ENCODE measurements around the gene CCT5. TPM values are rescaled to one million over a fixed set of nuclear protein-coding genes. Genes with fewer than 3 reads are reported as not detected.
"Not testable (repeated sequence)": the region's sequence is repeated elsewhere in the genome, so short reads cannot be mapped to it uniquely, and the experiment has no call there.

The CCT5 gene
- total RNA-seq, 1 donor from 2014 or later, result 270 TPM

DNA sequence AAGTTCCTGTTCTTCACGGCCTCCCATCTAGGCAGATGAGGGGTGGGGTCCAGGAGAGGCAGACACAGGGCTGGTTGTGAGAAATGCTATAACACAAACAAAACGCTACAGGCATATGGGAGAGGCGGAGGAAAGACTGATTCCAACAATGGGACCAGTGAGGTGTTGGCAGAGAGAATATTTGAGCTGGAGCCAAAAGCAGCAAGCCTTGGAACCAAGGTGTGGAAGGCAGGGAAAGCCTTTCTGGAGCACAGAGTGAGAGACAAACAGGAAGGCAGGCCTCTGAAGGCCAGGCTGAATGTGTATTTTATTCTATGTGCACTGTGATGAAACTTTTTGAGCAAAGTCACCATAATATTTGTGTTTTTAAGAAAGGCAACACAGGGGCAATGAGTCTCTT lies 3.3 kb upstream of the CCT5 start:
- intact Hi-C loops (cut with micrococcal nuclease), result no loop called here

DNA sequence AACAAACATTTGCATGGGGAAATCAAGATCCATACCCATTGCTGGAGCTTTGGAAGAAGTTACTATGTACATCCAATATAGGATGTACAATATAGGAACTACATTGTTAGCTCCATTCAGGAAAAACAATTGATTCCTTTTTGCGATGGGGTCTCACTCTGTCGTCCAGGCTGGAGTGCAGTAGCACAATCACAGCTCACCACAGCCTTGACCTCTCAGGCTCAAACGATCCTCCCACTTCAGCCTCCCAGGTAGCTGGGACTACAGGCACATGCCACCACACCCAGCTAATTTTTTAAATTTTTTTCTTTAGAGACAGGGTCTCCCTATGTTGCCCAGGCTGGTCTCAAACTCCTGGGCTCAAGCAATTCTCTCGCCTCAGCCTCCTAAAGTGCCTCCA lies 2.9 kb upstream of the CCT5 start:
- intact Hi-C loops (cut with micrococcal nuclease), result not testable (repeated sequence)

- intact Hi-C loops (cut with micrococcal nuclease), result loop anchor here (1.0 kb wide), 2 partner anchors 105 to 317 kb away; partner anchors contain the start of gene MARCHF6
These were observed 1.5 kb upstream of the CCT5 start for GRCh38 chr5:10248378-10249260.

- intact Hi-C loops (cut with micrococcal nuclease), result loop anchor here (1.0 to 2.0 kb wide), 3 partner anchors 34 to 384 kb away; partner anchors contain the start of gene ROPN1L
These were observed 761 bp downstream of the CCT5 start for GRCh38 chr5:10250806-10251276.

GRCh38 chr5:10251405-10251804 lies 1.3 kb downstream of the CCT5 start:
- intact Hi-C loops (cut with micrococcal nuclease), result loop anchor here (1.0 to 2.0 kb wide), 3 partner anchors 33 to 383 kb away; partner anchors contain the start of gene ROPN1L

GRCh38 chr5:10253390-10253789 lies 3.3 kb downstream of the CCT5 start:
- intact Hi-C loops (cut with micrococcal nuclease), result no loop called here

DNA sequence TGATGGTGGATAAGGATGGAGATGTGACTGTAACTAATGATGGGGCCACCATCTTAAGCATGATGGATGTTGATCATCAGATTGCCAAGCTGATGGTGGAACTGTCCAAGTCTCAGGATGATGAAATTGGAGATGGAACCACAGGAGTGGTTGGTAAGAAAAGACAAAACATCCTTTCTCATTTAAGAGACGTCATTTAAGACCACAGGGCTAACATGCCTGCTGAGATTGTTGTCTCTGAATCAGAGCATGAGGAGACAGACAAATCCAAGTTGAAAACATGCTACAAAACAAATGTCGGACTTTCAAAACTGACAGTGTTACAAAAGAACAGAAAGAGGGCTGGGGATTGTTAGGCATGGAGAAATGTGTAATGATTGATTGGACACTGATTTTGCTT lies 4.6 kb downstream of the CCT5 start:
- intact Hi-C loops (cut with micrococcal nuclease), result no loop called here

DNA sequence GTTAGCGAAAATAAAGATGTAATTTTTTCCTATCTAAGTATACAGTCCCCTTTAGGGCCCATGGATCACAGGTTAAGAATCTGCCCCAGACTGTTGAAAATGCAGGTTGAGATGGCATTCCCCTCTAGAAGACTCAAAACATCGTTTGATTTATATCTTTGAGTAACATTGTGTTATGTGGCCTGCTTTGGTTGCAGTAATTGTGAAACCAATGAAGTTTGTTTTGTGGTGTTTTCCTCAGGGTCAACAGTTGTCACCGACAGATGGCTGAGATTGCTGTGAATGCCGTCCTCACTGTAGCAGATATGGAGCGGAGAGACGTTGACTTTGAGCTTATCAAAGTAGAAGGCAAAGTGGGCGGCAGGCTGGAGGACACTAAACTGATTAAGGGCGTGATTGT lies 7.8 kb downstream of the CCT5 start:
- intact Hi-C loops (cut with micrococcal nuclease), result no loop called here

- intact Hi-C loops (cut with micrococcal nuclease), result no loop called here
These were observed 9.8 kb downstream of the CCT5 start for GRCh38 chr5:10259899-10260298.

DNA sequence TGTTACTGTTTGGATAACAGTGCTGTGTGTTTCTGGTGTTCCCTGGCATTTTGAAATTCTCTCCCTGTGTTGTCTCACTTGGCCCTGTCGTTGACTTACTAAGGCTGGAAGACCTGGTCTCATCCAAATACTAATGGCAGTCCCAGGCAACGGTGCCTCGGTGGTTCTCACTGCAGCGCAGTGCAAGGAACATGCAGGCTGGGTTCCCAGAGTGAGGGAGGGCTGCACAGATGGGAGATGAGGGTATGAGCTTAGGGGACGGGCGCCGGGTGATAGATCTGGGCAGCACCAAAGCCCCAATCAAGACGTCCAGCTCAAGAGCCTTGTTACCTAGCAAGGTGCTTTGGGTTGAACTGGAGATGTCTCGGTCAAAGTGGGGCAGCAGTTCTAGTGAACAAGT lies 11.0 kb downstream of the CCT5 start:
- intact Hi-C loops (cut with micrococcal nuclease), result no loop called here

DNA sequence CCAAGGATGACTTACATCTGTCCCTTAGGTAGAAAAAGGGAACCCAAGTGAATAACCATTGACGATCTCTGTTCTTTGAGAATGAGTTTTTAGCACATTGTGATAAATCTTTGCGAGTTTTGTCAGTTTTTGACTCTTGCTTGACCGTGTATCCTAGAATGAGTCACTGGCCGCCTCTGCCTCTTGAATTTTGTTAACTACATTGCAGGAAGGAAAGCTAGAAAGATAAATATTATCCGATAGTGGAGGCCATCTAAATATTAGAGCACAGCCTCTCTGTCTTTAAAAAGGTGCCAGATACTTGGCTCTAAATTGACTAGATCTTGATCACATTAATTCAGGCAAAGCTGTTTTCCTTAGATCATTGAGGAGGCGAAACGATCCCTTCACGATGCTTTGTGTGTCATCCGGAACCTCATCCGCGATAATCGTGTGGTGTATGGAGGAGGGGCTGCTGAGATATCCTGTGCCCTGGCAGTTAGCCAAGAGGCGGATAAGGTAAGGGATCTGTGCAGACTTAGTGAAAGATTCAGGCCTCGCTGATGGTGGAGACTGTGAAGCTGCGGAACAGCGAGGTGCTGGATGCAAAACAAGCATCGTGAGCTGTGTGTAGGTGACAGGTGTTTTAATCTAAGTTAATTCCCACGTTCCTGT lies 12.2 kb downstream of the CCT5 start:
- intact Hi-C loops (cut with micrococcal nuclease), result no loop called here

GRCh38 chr5:10262995-10263394 lies 12.9 kb downstream of the CCT5 start:
- intact Hi-C loops (cut with micrococcal nuclease), result no loop called here

DNA sequence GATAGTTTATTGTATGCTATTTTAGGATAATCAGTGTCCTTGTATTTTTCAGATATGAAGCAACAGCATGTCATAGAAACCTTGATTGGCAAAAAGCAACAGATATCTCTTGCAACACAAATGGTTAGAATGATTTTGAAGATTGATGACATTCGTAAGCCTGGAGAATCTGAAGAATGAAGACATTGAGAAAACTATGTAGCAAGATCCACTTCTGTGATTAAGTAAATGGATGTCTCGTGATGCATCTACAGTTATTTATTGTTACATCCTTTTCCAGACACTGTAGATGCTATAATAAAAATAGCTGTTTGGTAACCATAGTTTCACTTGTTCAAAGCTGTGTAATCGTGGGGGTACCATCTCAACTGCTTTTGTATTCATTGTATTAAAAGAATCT lies 14.5 kb downstream of the CCT5 start:
- intact Hi-C loops (cut with micrococcal nuclease), result no loop called here

GRCh38 chr5:10265245-10266109 lies 15.4 kb downstream of the CCT5 start:
- intact Hi-C loops (cut with micrococcal nuclease), result no loop called here

GRCh38 chr5:10266137-10266536 lies 16.1 kb downstream of the CCT5 start:
- intact Hi-C loops (cut with micrococcal nuclease), result no loop called here

GRCh38 chr5:10266839-10267238 lies 16.8 kb downstream of the CCT5 start:
- intact Hi-C loops (cut with micrococcal nuclease), result no loop called here

- intact Hi-C loops (cut with micrococcal nuclease), result no loop called here
These were observed 18.0 kb downstream of the CCT5 start for GRCh38 chr5:10268100-10268499.

GRCh38 chr5:10272053-10272874 lies 22.2 kb downstream of the CCT5 start:
- intact Hi-C loops (cut with micrococcal nuclease), result no loop called here

DNA sequence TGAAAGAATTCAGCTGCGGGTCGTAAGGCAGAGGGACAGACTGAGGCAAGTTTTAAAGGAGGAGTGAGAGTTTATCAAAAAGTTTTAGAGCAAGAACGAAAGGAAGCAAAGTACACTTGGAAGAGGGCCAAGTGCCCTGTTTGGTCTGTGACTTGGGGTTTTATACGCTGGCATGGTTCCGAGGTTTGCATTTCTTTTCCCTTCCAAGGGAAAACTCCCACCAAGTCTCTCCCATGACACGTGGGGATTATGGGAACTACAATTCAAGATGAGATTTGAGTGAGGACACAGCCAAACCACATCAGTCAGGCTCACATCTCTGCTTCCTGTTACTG lies 22.8 kb downstream of the CCT5 start:
- intact Hi-C loops (cut with micrococcal nuclease), result not testable (repeated sequence)

DNA sequence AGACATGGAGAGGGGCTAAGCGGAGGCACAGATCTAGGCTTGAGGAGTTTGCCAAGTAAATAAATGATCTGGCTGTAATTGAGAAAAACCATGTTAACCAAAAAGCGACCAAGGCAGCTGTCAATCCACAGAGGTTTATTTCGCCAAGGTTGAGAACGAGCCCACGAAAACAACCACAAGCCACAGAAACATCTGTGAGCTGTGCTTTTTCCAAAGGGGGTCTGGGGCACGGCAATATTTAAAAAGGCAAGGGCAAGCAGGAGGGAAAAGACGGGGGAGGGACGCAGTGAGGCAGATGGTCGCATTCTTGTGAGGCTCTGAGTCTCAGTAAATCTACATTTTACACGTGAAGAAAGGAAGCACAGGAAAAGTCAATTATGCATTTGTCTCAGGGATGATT lies 25.4 kb downstream of the CCT5 start:
- intact Hi-C loops (cut with micrococcal nuclease), result no loop called here

DNA sequence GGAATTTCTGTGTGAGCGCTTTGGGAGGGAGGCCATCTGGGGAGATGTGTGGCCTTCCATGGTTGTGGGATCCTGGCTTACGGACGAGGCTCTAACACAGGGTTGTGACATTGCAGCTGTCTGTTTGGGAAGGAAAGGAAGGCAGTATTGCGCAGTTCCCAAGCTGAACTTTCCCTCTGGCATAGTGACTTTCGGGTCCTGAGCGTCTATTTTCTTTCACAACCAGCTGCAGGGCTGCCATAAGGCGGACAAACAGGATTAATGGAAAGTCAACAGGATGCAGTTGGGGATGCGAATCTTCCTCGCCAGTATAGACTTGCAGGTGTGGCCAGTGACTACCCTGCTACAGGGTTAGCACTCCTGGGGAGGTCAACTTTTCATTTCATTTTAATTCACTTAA lies 25.9 kb downstream of the CCT5 start:
- intact Hi-C loops (cut with micrococcal nuclease), result no loop called here

Data from T-helper 1 cell treated with Interleukin-12 subunit alpha and Interleukin-12 subunit beta and Interleukin-4 antibody, amounts not matched to agents 30 ng/mL and 1 ng/mL, for 36 hours (primary cell).